ENCODE results near the gene GDAP1L1. TPM values are rescaled to one million over a fixed set of nuclear protein-coding genes. Genes with fewer than 3 reads are reported as not detected.

GDAP1L1 gene
- total RNA-seq, 4 donors from 2014 or later: 0.23 to 0.83 TPM; not detected in 2

DNA sequence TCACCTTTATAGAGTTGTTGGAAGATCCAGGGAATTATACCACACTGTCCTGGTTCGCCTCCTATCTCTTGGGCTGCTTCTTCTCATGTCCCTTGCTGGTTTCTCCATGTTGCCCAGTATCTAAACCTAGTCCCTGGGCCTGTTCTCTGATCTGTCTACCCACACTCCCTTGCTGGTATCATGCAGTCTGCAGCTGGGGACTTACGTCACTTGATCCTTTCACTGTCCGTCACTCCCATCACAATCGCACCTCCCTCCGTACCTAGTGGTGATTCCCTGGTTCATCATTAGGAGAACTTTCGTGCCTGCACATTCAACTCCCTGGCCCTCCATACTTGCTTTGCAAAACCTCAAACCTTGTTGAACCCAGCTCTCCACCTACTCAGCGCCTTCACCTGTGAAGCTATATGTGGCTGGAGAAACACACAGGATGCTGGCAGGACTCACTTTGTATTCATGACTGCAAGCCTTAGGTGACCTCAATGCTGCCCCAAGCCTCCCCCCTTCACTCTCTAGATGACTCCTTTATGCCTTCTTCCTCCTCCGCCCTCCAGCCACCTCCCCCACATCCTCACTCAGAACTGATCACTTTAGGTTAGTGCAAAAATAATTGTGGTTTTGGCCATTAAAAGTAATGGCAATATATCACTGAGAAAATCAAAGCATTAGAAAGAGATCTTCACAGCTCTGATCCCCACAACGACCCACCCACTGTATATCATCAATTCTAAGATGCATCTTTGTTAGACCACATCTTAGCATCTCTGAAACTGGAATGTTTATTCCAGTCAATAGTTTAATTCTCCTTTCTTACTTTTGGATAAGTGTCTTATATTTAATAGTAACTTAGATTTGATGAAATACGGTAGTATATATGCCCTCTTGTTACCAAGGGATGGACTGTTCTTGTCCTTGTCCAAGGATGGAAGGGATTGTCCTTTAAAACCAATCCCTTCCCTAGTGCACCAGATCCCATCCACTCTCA is 26.4 kb downstream of the GDAP1L1 start:
- no peak for DNase-seq (ENCODE audit: extremely low spot score)

DNA sequence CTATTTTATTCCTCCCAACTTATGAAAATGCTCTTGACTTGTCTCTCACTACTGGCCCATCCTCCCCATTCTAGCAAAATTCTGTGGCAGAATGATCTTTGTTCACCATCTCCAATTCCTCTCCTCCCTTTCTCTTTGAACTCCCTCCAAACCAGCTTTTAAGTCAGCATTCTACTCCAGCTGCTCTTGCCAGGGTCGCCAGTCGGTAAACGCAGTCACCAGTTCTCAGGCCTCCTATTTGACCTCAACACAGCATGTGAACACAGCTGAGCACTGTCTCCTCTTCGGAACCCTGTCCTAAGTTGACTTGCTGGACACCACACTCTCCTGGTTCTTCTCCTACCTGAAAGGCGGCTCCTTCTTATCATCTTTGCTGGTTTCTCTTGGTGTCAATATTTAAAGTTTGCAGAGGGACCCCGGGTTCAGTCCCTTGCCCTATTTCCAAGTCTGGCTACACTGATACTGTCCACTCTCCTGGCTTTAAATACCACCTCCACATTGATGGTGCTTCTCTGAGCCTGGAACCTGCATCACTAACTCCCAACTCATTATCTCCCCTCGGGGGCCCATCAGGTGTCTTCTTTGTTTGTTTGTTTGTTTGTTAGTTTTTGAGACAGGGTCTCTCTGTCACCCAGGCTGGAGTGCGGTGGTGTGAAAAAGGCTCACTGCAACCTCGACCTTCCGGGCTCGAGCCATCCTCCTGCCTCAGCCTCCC is 27.4 kb downstream of the GDAP1L1 start:
- TF ChIP-seq, protein P1, sequence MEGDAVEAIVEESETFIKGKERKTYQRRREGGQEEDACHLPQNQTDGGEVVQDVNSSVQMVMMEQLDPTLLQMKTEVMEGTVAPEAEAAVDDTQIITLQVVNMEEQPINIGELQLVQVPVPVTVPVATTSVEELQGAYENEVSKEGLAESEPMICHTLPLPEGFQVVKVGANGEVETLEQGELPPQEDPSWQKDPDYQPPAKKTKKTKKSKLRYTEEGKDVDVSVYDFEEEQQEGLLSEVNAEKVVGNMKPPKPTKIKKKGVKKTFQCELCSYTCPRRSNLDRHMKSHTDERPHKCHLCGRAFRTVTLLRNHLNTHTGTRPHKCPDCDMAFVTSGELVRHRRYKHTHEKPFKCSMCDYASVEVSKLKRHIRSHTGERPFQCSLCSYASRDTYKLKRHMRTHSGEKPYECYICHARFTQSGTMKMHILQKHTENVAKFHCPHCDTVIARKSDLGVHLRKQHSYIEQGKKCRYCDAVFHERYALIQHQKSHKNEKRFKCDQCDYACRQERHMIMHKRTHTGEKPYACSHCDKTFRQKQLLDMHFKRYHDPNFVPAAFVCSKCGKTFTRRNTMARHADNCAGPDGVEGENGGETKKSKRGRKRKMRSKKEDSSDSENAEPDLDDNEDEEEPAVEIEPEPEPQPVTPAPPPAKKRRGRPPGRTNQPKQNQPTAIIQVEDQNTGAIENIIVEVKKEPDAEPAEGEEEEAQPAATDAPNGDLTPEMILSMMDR (IDR thresholded peaks at IDR 0.05): no peak
- TF ChIP-seq POLR2AphosphoS5 (IDR thresholded peaks at IDR 0.05) (no peak), EP300 (IDR thresholded peaks at IDR 0.05) (no peak), POLR2A (IDR thresholded peaks at IDR 0.05; ENCODE audit: low read depth) (no peak)
- Histone ChIP-seq H3K36me3 (peaks cover 0 to 21% (median 15%) of the 10 kb centered on the region in 4 donors), H3K27ac (replicated peaks in 1 of 4) (no peak overlapping the region), H3K4me1 (no peaks in the 10 kb centered on the region), H3K4me3 (no peak overlapping the region), H3K27me3 (no peaks in the 10 kb centered on the region), H3K9me3 (no peaks in the 10 kb centered on the region)
- intact Hi-C loops (cut with DNase I): no loop called here
- WGBS: 82% methylated on average over 11 of the region's 11 CpGs
- DNase-seq (ENCODE audit: extremely low spot score): no peak

More for the DNA sequence above, 26.4 kb downstream of the GDAP1L1 start:
- no peak for TF ChIP-seq EP300 (IDR thresholded peaks at IDR 0.05)
- no peak for TF ChIP-seq POLR2AphosphoS5 (IDR thresholded peaks at IDR 0.05)
- TF ChIP-seq, protein P1 (IDR thresholded peaks at IDR 0.05): no peak
- TF ChIP-seq POLR2A (IDR thresholded peaks at IDR 0.05; ENCODE audit: low read depth): no peak
- Histone ChIP-seq H3K4me3 (no peak overlapping the region), H3K36me3 (peaks cover 0 to 21% (median 15%) of the 10 kb centered on the region in 4 donors), H3K27me3 (no peaks in the 10 kb centered on the region), H3K9me3 (no peaks in the 10 kb centered on the region), H3K4me1 (no peaks in the 10 kb centered on the region), H3K27ac (replicated peaks in 1 of 4) (no peak overlapping the region)
- WGBS: 92% methylated on average over 10 of the region's 10 CpGs
- intact Hi-C loops (cut with DNase I): no loop called here

DNA sequence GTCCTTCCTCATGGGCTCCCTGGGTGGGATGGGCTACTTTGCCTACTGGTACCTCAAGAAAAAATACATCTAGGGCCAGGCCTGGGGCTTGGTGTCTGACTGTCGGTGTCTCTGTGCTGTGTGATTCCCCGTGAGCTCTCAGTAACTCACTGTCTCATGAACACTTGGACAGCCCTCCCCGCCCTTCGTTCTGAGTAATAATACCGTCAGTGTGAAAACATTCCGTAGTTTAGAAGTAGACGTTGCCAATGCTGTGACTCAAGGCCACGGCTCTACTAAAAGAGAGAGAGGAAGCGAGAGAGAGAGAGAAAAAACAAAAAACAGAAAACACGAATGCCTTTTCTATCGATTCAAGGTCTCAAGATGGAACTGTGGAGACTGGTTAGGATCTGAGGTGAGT is 32.1 kb downstream of the GDAP1L1 start:
- no peak for DNase-seq (ENCODE audit: extremely low spot score)
- no peak overlapping the region for H3K4me3 ChIP-seq
- H3K4me1 ChIP-seq: no peaks in the 10 kb centered on the region
- 93% methylated on average over 11 of the region's 11 CpGs for WGBS
- TF ChIP-seq, protein P1 (IDR thresholded peaks at IDR 0.05): no peak
- TF ChIP-seq POLR2A (IDR thresholded peaks at IDR 0.05; ENCODE audit: low read depth) (no peak), POLR2AphosphoS5 (IDR thresholded peaks at IDR 0.05) (no peak), EP300 (IDR thresholded peaks at IDR 0.05) (no peak)
- H3K9me3 ChIP-seq: no peaks in the 10 kb centered on the region
- H3K36me3 ChIP-seq: no peaks in the 10 kb centered on the region
- no peak overlapping the region for H3K27ac ChIP-seq (replicated peaks in 1 of 4)
- H3K27me3 ChIP-seq: no peaks in the 10 kb centered on the region
- intact Hi-C loops (cut with DNase I): no loop called here

GRCh38 chr20:44280387-44280786 is 33.3 kb downstream of the GDAP1L1 start:
- no peaks in the 10 kb centered on the region for H3K4me1 ChIP-seq
- no peaks in the 10 kb centered on the region for H3K36me3 ChIP-seq
- no peak overlapping the region for H3K27ac ChIP-seq (replicated peaks in 1 of 4)
- WGBS: 100% methylated on average over 2 of the region's 2 CpGs
- no peak for DNase-seq (ENCODE audit: extremely low spot score)
- intact Hi-C loops (cut with DNase I): no loop called here
- no peak overlapping the region for H3K4me3 ChIP-seq
- H3K27me3 ChIP-seq: no peaks in the 10 kb centered on the region
- no peaks in the 10 kb centered on the region for H3K9me3 ChIP-seq
- no peak for TF ChIP-seq POLR2AphosphoS5 (IDR thresholded peaks at IDR 0.05)
- TF ChIP-seq POLR2A (IDR thresholded peaks at IDR 0.05; ENCODE audit: low read depth): no peak
- TF ChIP-seq, protein P1 (IDR thresholded peaks at IDR 0.05): no peak
- no peak for TF ChIP-seq EP300 (IDR thresholded peaks at IDR 0.05)
